HepG2 (cell line): Measurements from ENCODE around the gene NSUN3. TPM values are rescaled to one million over a fixed set of nuclear protein-coding genes. Genes with fewer than 3 reads are reported as not detected.

Experiments used
- ATAC-seq: fragments of 200-7000 bp; cut with Tn5 transposase; 3 replicates; pipeline ENCODE4 v1.9.1; 2020; ENCODE audit warnings: mild to moderate bottlenecking, moderate library complexity
- BruUV-seq: library from RNA; stranded (reverse); fragments of 400-500 nt; replicated peaks from 2 replicates; lab custom pipeline; 2021; lab: Mats Ljungman, UMichigan
- CTCF ChIA-PET: fragments of 300-600 bp; formaldehyde crosslinking; extraction: SDS; loops from one replicate; lab custom pipeline; 2021; ENCODE audit warnings: low total read pairs, inconsistent platforms, low intra/inter-chr PET ratio; lab: Yijun Ruan, JAX
- POLR2A ChIA-PET: fragments of 350-600 bp; sonication (Branson Sonifier 250); formaldehyde crosslinking; loops from one replicate; lab custom pipeline; 2020; ENCODE audit warnings: antibody characterized with exemption, inconsistent platforms; lab: Yijun Ruan, JAX
- DNase-seq: peaks from one replicate; pipeline ENCODE4 v3.0.0-alpha.2; 2015; ENCODE audit warnings: low spot score
- FAIRE-seq: peaks from 3 replicates; lab custom pipeline; 2011; peaks lifted over from hg19 to GRCh38; lab: Jason Lieb, UNC
- H2AFZ ChIP-seq: one replicate; pipeline ENCODE4 v1.6.1; 2011; ENCODE audit warnings: low read length, inconsistent platforms
- H3K27ac ChIP-seq: fragments of 300-600 bp; 3 replicates; pipeline ENCODE4 v1.8.0; 2011; ENCODE audit warnings: mixed run types, mild to moderate bottlenecking, mixed read lengths, low read length, inconsistent platforms; ENCODE audit not compliant: insufficient read depth; ENCODE audit errors: extremely low read length
- H3K27me3 ChIP-seq, 2 experiments: fragments of 200-600 bp in 1 of 2; 2 replicates in 1 of 2; 3 replicates in 1 of 2; pipeline versions ENCODE4 v1.6.0 to v1.8.0; 2011; ENCODE audit warnings: low read length in 2 of 2, mild to moderate bottlenecking in 2 of 2, moderate library complexity in 2 of 2, inconsistent platforms in 1 of 2; ENCODE audit not compliant: insufficient read depth in 2 of 2, control insufficient read depth in 1 of 2
- H3K36me3 ChIP-seq, 2 experiments: fragments of 200-600 bp in 1 of 2; replicated peaks in 1 of 2; 2 replicates in 1 of 2; 3 replicates in 1 of 2; pipeline versions ENCODE4 v1.5.1 to v1.8.0; 2011; ENCODE audit warnings: low read length in 2 of 2, inconsistent platforms in 1 of 2; ENCODE audit not compliant: insufficient read depth in 2 of 2, control insufficient read depth in 1 of 2
- H3K4me1 ChIP-seq: 2 replicates; pipeline ENCODE4 v1.5.1; 2012; ENCODE audit warnings: low read length, inconsistent platforms; ENCODE audit not compliant: insufficient read depth
- H3K4me2 ChIP-seq: 2 replicates; pipeline ENCODE4 v1.6.0; 2011; ENCODE audit warnings: low read depth, low read length, inconsistent platforms
- H3K4me3 ChIP-seq, 3 experiments: fragments of 200-600 bp in 1 of 3; sonication (generic), shearing (Covaris generic) in 1 of 3; replicated peaks in 1 of 3; 2 replicates each; pipeline ENCODE4 v1.5.1; 2011 to 2016; ENCODE audit warnings: low read length in 3 of 3, inconsistent platforms in 2 of 3, low read depth in 2 of 3, mild to moderate bottlenecking in 2 of 3, control low read depth in 1 of 3, mixed read lengths in 1 of 3; ENCODE audit not compliant: insufficient read depth in 1 of 3
- H3K79me2 ChIP-seq: one replicate; pipeline ENCODE4 v1.6.1; 2011; ENCODE audit warnings: low read length, inconsistent platforms; ENCODE audit not compliant: insufficient read depth
- H3K9ac ChIP-seq: 2 replicates; pipeline ENCODE4 v1.6.0; 2011; ENCODE audit warnings: mild to moderate bottlenecking, low read depth, low read length, inconsistent platforms; ENCODE audit not compliant: insufficient read depth
- H3K9me3 ChIP-seq: 2 replicates; pipeline ENCODE4 v1.5.1; 2012; ENCODE audit warnings: mild to moderate bottlenecking, low read length
- H4K20me1 ChIP-seq: 2 replicates; pipeline ENCODE4 v1.6.0; 2011; ENCODE audit warnings: inconsistent platforms, mild to moderate bottlenecking, low read length, moderate library complexity; ENCODE audit not compliant: insufficient read depth
- EHMT2 ChIP-seq: fragments of 200-600 bp; sonication (generic); IDR thresholded peaks from 2 replicates; pipeline ENCODE4 v1.7.0; 2017; ENCODE audit warnings: antibody characterized with exemption, low read depth, low read length, borderline replicate concordance
- MAFK ChIP-seq, 2 experiments: IDR thresholded peaks in 1 of 2; conservative IDR thresholded peaks in 1 of 2; 2 replicates each; pipeline ENCODE4 v1.6.1; 2011; ENCODE audit warnings: improper control_type of control experiment in 2 of 2, low read length in 2 of 2
- NFE2L2 ChIP-seq: fragments of 150-350 bp; IDR thresholded peaks from 2 replicates; pipeline ENCODE4 v1.6.1; 2014; ENCODE audit warnings: low read length
- NFRKB ChIP-seq: fragments of 450-650 bp; IDR thresholded peaks from 2 replicates; pipeline ENCODE4 v1.6.1; 2017
- SRSF1 ChIP-seq: fragments of 200-400 bp; formaldehyde crosslinking; optimal IDR thresholded peaks from 2 replicates; pipeline ENCODE3; 2017; ENCODE audit warnings: mild to moderate bottlenecking, low read depth, low read length, moderate library complexity
- STAT6 ChIP-seq: sonication (generic); formaldehyde crosslinking; IDR thresholded peaks from 2 replicates; pipeline ENCODE4 v1.4.0; 2020; ENCODE audit warnings: missing genetic modification reagents, mild to moderate bottlenecking, borderline replicate concordance
- ZBTB39 ChIP-seq: sonication (generic); formaldehyde crosslinking; IDR thresholded peaks from 2 replicates; pipeline ENCODE4 v1.5.0; 2020; ENCODE audit warnings: missing genetic modification reagents
- ZNF124 ChIP-seq: sonication (generic); formaldehyde crosslinking; IDR thresholded peaks from 2 replicates; pipeline ENCODE4 v1.4.0; 2020; ENCODE audit warnings: missing genetic modification reagents
- ZNF614 ChIP-seq: IDR thresholded peaks from 2 replicates; pipeline ENCODE4 v1.6.1; 2018; ENCODE audit warnings: missing biosample characterization, missing genetic modification reagents, inconsistent platforms, borderline replicate concordance
- ZNF792 ChIP-seq: IDR thresholded peaks from 2 replicates; pipeline ENCODE4 v1.6.1; 2016
- ZNF816 ChIP-seq: sonication (generic); formaldehyde crosslinking; IDR thresholded peaks from 2 replicates; pipeline ENCODE4 v1.8.0; 2022; ENCODE audit warnings: missing genetic modification reagents, mild to moderate bottlenecking, borderline replicate concordance
- ZSCAN25 ChIP-seq: sonication (generic); formaldehyde crosslinking; IDR thresholded peaks from 2 replicates; pipeline ENCODE4 v1.8.0; 2022; ENCODE audit warnings: mild to moderate bottlenecking, missing genetic modification reagents
- WGBS: methylation state at CpG from one replicate; pipeline ENCODE4 v1.1.6; 2017; ENCODE audit warnings: low lambda C conversion rate; 5-methylcytosine and 5-hydroxymethylcytosine counted together
- in situ Hi-C: cut with HindIII; loops from 2 replicates; pipeline ENCODE4 v1.10.0; 2017; ENCODE audit warnings: low pct_unique_long_range_greater_than_20kb; ENCODE audit not compliant: extremely low pct_ligation_motif_present
- intact Hi-C: fragments of 100-400 bp; cut with micrococcal nuclease; formaldehyde crosslinking; loops from one replicate; pipeline ENCODE4 v1.10.0; 2022; ENCODE audit not compliant: unreplicated experiment
- polyA plus RNA-seq, 8 experiments: library from polyadenylated mRNA; depleted of rRNA in 3 of 8; stranded (reverse) in 7 of 8; unstranded in 1 of 8; fragments of >200 nt; fragmentation: Illumina TruSeq in 4 of 8; extraction: Trizol in 4 of 8; gene quantifications; 2 replicates each; pipeline versions ENCODE4 v1.2.1 to v1.2.3, GENCODE V29; 2011 to 2016; ENCODE audit warnings: low read depth in 4 of 8, missing spikeins in 1 of 8, mixed read lengths in 1 of 8; ENCODE audit not compliant: insufficient read depth in 1 of 8
- total RNA-seq, 5 experiments: library from RNA; depleted of rRNA; stranded (reverse); fragments of >200 nt; fragmentation: Illumina TruSeq; extraction: Trizol; gene quantifications; 2 replicates each; pipeline ENCODE4 v1.2.3, GENCODE V29; 2016; ENCODE audit warnings: low read depth in 1 of 5
- TF ChIP-seq, protein P1 (sequence below): IDR thresholded peaks from 2 replicates; pipeline ENCODE4 v1.6.1; 2012; ENCODE audit warnings: inconsistent platforms
- TF ChIP-seq, protein P2 (sequence below): sonication (generic); formaldehyde crosslinking; conservative IDR thresholded peaks from 2 replicates; pipeline ENCODE4 v1.8.1; 2023; ENCODE audit warnings: missing genetic modification reagents
- TF ChIP-seq, protein P3 (sequence below): sonication (generic); formaldehyde crosslinking; IDR thresholded peaks from 2 replicates; pipeline ENCODE4 v1.4.0; 2020; ENCODE audit warnings: missing genetic modification reagents, borderline replicate concordance

NSUN3 gene
- total and polyA plus RNA-seq, 2 of the 13 experiments (the other 11 are each of a cell fraction or from before 2014, with no cell fraction given), result 3.2 to 10.6 TPM

GRCh38 chr3:94050546-94050945 is 12.3 kb upstream of the NSUN3 start (continued):
- no peak for TF ChIP-seq STAT6 (CRISPR knock-in tag)

GRCh38 chr3:94061297-94061696 is 1.6 kb upstream of the NSUN3 start:
- POLR2A ChIA-PET, result interaction anchor here (3.2 kb wide), 1 partner anchor 88 kb away, joined by 34 read pairs; the partner anchor contains the start of gene PROS1
- Histone ChIP-seq H3K27me3 (no peaks in the 10 kb centered on the region; a peak in 1 of 5 replicates), H3K4me1 (peaks cover 24% of the 10 kb centered on the region), H3K4me3 (no peak overlapping the region), H3K9ac (no peak overlapping the region), H3K79me2 (peaks cover 15% of the 10 kb centered on the region), H2AFZ (no peak overlapping the region), H3K36me3 (0 out of 5 replicates have a peak, but pooled peaks cover 0 to 4% of the 10 kb centered on the region in 2 experiments), H3K4me2 (no peak overlapping the region), H3K9me3 (no peaks in the 10 kb centered on the region), H4K20me1 (no peaks in the 10 kb centered on the region), H3K27ac (no peak overlapping the region)
- BruUV-seq, result no TSS peak
- 97% methylated on average over 13 of the region's 13 CpGs for WGBS
- intact Hi-C loops, result loop anchor here (10.0 kb wide), 1 partner anchor 156 kb away; no protein-coding TSS in a partner anchor
- CTCF ChIA-PET, result no interaction called here
- DNase-seq (no peak), FAIRE-seq (no peak), ATAC-seq (no peak)
- in situ Hi-C loops, result loop anchor here (10.0 kb wide), 1 partner anchor 56 kb away; no protein-coding TSS in a partner anchor
- TF ChIP-seq SRSF1 (no peak), ZBTB39 (CRISPR knock-in tag) (no peak), EHMT2 (no peak), NFE2L2 (no peak), NFRKB (no peak), ZSCAN25 (CRISPR knock-in tag) (no peak), ZNF614 (no peak), MAFK (conservative IDR thresholded peaks at IDR 0.05 in 1 of 2, IDR thresholded peaks at IDR 0.05 in 1 of 2; ENCODE audit: low read length in 2 of 2) (no peak), ZNF816 (no peak), ZNF124 (CRISPR knock-in tag) (no peak), ZNF792 (CRISPR knock-in tag) (no peak)
- TF ChIP-seq, protein P1, sequence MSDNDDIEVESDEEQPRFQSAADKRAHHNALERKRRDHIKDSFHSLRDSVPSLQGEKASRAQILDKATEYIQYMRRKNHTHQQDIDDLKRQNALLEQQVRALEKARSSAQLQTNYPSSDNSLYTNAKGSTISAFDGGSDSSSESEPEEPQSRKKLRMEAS, result no peak
- TF ChIP-seq, protein P2, sequence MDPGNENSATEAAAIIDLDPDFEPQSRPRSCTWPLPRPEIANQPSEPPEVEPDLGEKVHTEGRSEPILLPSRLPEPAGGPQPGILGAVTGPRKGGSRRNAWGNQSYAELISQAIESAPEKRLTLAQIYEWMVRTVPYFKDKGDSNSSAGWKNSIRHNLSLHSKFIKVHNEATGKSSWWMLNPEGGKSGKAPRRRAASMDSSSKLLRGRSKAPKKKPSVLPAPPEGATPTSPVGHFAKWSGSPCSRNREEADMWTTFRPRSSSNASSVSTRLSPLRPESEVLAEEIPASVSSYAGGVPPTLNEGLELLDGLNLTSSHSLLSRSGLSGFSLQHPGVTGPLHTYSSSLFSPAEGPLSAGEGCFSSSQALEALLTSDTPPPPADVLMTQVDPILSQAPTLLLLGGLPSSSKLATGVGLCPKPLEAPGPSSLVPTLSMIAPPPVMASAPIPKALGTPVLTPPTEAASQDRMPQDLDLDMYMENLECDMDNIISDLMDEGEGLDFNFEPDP, result no peak
- TF ChIP-seq, protein P3, sequence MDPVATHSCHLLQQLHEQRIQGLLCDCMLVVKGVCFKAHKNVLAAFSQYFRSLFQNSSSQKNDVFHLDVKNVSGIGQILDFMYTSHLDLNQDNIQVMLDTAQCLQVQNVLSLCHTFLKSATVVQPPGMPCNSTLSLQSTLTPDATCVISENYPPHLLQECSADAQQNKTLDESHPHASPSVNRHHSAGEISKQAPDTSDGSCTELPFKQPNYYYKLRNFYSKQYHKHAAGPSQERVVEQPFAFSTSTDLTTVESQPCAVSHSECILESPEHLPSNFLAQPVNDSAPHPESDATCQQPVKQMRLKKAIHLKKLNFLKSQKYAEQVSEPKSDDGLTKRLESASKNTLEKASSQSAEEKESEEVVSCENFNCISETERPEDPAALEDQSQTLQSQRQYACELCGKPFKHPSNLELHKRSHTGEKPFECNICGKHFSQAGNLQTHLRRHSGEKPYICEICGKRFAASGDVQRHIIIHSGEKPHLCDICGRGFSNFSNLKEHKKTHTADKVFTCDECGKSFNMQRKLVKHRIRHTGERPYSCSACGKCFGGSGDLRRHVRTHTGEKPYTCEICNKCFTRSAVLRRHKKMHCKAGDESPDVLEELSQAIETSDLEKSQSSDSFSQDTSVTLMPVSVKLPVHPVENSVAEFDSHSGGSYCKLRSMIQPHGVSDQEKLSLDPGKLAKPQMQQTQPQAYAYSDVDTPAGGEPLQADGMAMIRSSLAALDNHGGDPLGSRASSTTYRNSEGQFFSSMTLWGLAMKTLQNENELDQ (CRISPR knock-in tag), result no peak
